HUES48 (cell line): Measurements from ENCODE around the gene KRTAP19-4.
"Not testable (repeated sequence)": the region's sequence is repeated elsewhere in the genome, so short reads cannot be mapped to it uniquely, and the experiment has no call there.

Experiments
- H3K27ac ChIP-seq: one replicate; pipeline ENCODE4 v1.7.0; 2013; ENCODE audit warnings: low read depth, low read length, inconsistent platforms
- H3K27me3 ChIP-seq: 2 replicates; pipeline ENCODE4 v1.6.1; 2013; ENCODE audit warnings: mild to moderate bottlenecking, low read length; ENCODE audit not compliant: control insufficient read depth, insufficient read depth
- H3K36me3 ChIP-seq: 2 replicates; pipeline ENCODE4 v1.6.1; 2013; ENCODE audit warnings: low read length; ENCODE audit not compliant: control insufficient read depth, insufficient read depth
- H3K4me1 ChIP-seq: 2 replicates; pipeline ENCODE4 v1.6.1; 2013; ENCODE audit warnings: mild to moderate bottlenecking, low read length; ENCODE audit not compliant: control insufficient read depth, insufficient read depth
- H3K4me3 ChIP-seq: 2 replicates; pipeline ENCODE4 v1.5.1; 2013; ENCODE audit warnings: mild to moderate bottlenecking, low read depth, low read length
- H3K9ac ChIP-seq: 2 replicates; pipeline ENCODE4 v1.6.1; 2013; ENCODE audit warnings: mild to moderate bottlenecking, low read depth, low read length, moderate library complexity
- H3K9me3 ChIP-seq: 2 replicates; pipeline ENCODE4 v1.6.1; 2013; ENCODE audit warnings: low read length; ENCODE audit not compliant: control insufficient read depth, insufficient read depth

KRTAP19-4 gene

GRCh38 chr21:30497065-30497464, at the start of gene KRTAP19-4:
Gene KRTAP19-4 (minus strand): TSS chr21:30497165. CDS start chr21:30497110, 55 bp downstream.
- no peak within 1 kb of the TSS for H3K27ac ChIP-seq
- no peaks in the 10 kb centered on the region for H3K9me3 ChIP-seq
- H3K9ac ChIP-seq, result no peak within 1 kb of the TSS
- H3K4me3 ChIP-seq, result no peak within 1 kb of the TSS
- H3K36me3 ChIP-seq, result no peaks in the 10 kb centered on the region
- peaks cover 4% of the 10 kb centered on the region; the same call in 1 of the 2 replicates for H3K4me1 ChIP-seq
- no peaks in the 10 kb centered on the region for H3K27me3 ChIP-seq

DNA sequence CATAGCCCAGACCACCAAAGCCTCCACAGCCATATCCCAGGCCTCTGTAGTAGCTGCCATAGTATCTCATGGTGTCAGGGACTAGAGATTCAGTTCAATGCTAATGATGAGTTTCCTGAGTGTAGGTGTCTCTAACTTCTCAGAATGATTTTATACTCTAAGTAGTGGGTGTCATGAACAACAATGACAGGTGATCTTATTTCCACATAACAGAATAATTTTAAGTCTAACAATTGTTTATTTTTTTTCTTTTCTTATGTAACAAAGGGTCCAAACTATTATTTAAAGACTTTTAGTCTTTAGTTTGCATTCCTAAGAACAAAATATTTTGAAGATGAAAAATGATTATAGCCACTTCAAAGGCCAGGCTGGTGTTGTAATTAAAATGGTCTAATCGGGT, 44.8 kb upstream of the KRTAP19-4 start, which contains the start of gene KRTAP19-6:
Gene KRTAP19-6, minus strand, starts transcription at position 101 of the 400 bp plus-strand sequence. Its CDS starts 31 bp downstream, at position 70.
- Histone ChIP-seq H3K9ac (no peak within 1 kb of the TSS), H3K4me3 (no peak within 1 kb of the TSS), H3K9me3 (no peaks in the 10 kb centered on the region), H3K4me1 (no peaks in the 10 kb centered on the region), H3K27me3 (no peaks in the 10 kb centered on the region), H3K27ac (no peak within 1 kb of the TSS), H3K36me3 (no peaks in the 10 kb centered on the region)

- Histone ChIP-seq H3K27me3 (no peaks in the 10 kb centered on the region), H3K4me3 (no peak overlapping the region), H3K9ac (no peak overlapping the region), H3K36me3 (no peaks in the 10 kb centered on the region), H3K4me1 (no peaks in the 10 kb centered on the region), H3K9me3 (no peaks in the 10 kb centered on the region; the same call in 1 of the 2 replicates), H3K27ac (no peak overlapping the region)
Observed at GRCh38 chr21:30518876-30519275, 21.9 kb upstream of the KRTAP19-4 start.

DNA sequence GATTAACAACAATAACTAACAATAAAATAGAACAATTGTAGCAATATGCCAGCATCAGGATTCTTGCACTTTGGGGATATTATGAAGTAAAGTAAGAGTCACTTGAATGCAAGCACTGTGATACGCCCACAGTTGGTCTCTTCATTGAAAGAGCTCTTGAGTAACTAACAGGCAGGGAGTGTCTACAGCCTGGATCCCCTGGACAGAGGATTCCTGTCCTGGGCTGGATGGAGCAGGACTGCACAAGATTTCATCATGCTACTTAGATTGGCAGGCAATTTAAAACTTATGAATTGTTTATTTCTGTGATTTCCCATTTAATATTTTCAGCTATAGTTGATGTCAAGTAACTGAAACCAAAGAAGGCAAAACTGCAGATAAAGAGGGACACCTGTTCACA, 18.7 kb upstream of the KRTAP19-4 start:
- H3K36me3 ChIP-seq, result no peaks in the 10 kb centered on the region
- H3K9ac ChIP-seq, result no peak overlapping the region
- H3K9me3 ChIP-seq, result no peaks in the 10 kb centered on the region; the same call in 1 of the 2 replicates
- H3K27ac ChIP-seq, result no peak overlapping the region
- no peaks in the 10 kb centered on the region for H3K4me1 ChIP-seq
- H3K27me3 ChIP-seq, result no peaks in the 10 kb centered on the region
- no peak overlapping the region for H3K4me3 ChIP-seq

GRCh38 chr21:30505621-30506205, 8.7 kb upstream of the KRTAP19-4 start:
- not testable (repeated sequence) for H3K9me3 ChIP-seq, H3K4me1 ChIP-seq, H3K4me3 ChIP-seq

DNA sequence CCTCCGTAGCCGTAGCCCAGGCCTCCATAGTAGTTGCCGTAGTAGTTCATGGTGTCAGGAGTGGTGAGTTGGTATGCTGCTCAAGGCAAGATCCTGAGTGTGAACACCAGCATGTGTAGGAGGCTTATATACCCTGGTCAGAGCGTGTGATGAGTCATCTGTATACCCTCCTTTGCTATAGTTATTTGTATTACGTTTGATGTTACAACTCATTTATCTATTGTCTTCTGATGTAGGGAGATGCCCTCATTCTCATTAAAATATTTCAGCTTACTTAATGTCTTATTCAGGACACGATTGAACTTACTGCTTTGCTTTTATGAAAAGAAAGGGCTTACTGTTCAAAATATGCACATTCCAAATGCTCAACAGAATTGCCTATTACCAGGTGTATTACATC, 5.1 kb upstream of the KRTAP19-4 start, which contains the start of gene KRTAP19-5:
Gene KRTAP19-5, minus strand, starts transcription at position 101 of the 400 bp plus-strand sequence. Its CDS starts 51 bp downstream, at position 50.
- H3K36me3 ChIP-seq, result no peaks in the 10 kb centered on the region
- H3K4me3 ChIP-seq, result no peak within 1 kb of the TSS
- no peaks in the 10 kb centered on the region for H3K27me3 ChIP-seq
- no peak within 1 kb of the TSS for H3K9ac ChIP-seq
- no peaks in the 10 kb centered on the region for H3K9me3 ChIP-seq
- no peak within 1 kb of the TSS for H3K27ac ChIP-seq
- H3K4me1 ChIP-seq, result peaks cover 4% of the 10 kb centered on the region; the same call in 1 of the 2 replicates

More at GRCh38 chr21:30505621-30506205, 8.7 kb upstream of the KRTAP19-4 start:
- H3K27me3 ChIP-seq, H3K9ac ChIP-seq, H3K27ac ChIP-seq, H3K36me3 ChIP-seq: not testable (repeated sequence)

DNA sequence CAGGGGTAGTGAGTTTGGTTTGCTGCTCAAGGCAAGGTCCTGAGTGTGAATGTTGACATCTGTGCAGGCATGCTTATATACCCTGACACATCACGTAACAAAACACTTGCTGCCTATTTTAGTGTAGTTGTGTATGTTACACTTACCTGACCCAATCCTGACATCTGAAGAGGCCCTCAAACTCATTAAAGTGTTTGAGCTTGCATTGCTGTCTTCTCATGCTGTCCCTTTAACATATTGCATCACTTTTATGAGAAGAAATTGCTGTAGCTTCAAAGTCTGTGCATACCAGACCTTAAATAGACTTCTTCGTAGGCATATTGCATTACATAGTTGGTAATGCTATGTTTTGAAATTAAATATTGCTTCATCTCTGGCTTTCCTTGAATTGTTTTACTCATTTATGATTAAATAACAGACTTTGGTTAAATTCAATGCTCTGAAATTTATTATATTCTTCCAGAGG, 5.0 kb downstream of the KRTAP19-4 start, which contains the start of gene KRTAP19-3:
Gene KRTAP19-3, minus strand, starts transcription at position 51 of the 466 bp plus-strand sequence. CDS start 56 bp downstream, outside the sequence.
- Histone ChIP-seq H3K4me1 (no peaks in the 10 kb centered on the region), H3K4me3 (no peak within 1 kb of the TSS), H3K9ac (no peak within 1 kb of the TSS), H3K36me3 (no peaks in the 10 kb centered on the region), H3K27ac (no peak within 1 kb of the TSS), H3K27me3 (no peaks in the 10 kb centered on the region), H3K9me3 (peaks cover 13% of the 10 kb centered on the region)

GRCh38 chr21:30487336-30487735, 9.6 kb downstream of the KRTAP19-4 start, which contains the start of gene KRTAP19-2:
Gene KRTAP19-2 (minus strand): TSS chr21:30487436. CDS start chr21:30487348, 88 bp downstream.
- no peak within 1 kb of the TSS for H3K9ac ChIP-seq
- H3K4me1 ChIP-seq, result no peaks in the 10 kb centered on the region
- no peak within 1 kb of the TSS for H3K27ac ChIP-seq
- no peaks in the 10 kb centered on the region for H3K36me3 ChIP-seq
- no peaks in the 10 kb centered on the region for H3K27me3 ChIP-seq
- H3K4me3 ChIP-seq, result no peak within 1 kb of the TSS; the same call in 1 of the 2 replicates
- peaks cover 35% of the 10 kb centered on the region for H3K9me3 ChIP-seq

- Histone ChIP-seq H3K27ac (no peak overlapping the region), H3K9ac (no peak overlapping the region), H3K4me3 (no peak overlapping the region), H3K9me3 (peaks cover 35% of the 10 kb centered on the region), H3K36me3 (no peaks in the 10 kb centered on the region), H3K4me1 (no peaks in the 10 kb centered on the region), H3K27me3 (no peaks in the 10 kb centered on the region)
Observed at GRCh38 chr21:30486180-30486579, 10.8 kb downstream of the KRTAP19-4 start.

GRCh38 chr21:30482130-30482529, 14.8 kb downstream of the KRTAP19-4 start:
- no peak overlapping the region for H3K4me3 ChIP-seq
- H3K27me3 ChIP-seq, result no peaks in the 10 kb centered on the region
- no peaks in the 10 kb centered on the region for H3K36me3 ChIP-seq
- no peak overlapping the region for H3K9ac ChIP-seq
- H3K4me1 ChIP-seq, result no peaks in the 10 kb centered on the region
- no peak overlapping the region for H3K27ac ChIP-seq
- peaks cover 23% of the 10 kb centered on the region for H3K9me3 ChIP-seq

- no peak within 1 kb of the TSS for H3K4me3 ChIP-seq
Observed at GRCh38 chr21:30480145-30480544, 16.8 kb downstream of the KRTAP19-4 start, which contains the start of gene KRTAP19-1. Gene KRTAP19-1 (minus strand): TSS chr21:30480367. CDS start chr21:30480317, 50 bp downstream.

More at GRCh38 chr21:30480145-30480544, 16.8 kb downstream of the KRTAP19-4 start, which contains the start of gene KRTAP19-1:
- no peak within 1 kb of the TSS for H3K27ac ChIP-seq
- peaks cover 6% of the 10 kb centered on the region; the same call in 1 of the 2 replicates for H3K9me3 ChIP-seq
- H3K4me1 ChIP-seq, result no peaks in the 10 kb centered on the region
- H3K36me3 ChIP-seq, result no peaks in the 10 kb centered on the region
- H3K27me3 ChIP-seq, result no peaks in the 10 kb centered on the region
- no peak within 1 kb of the TSS for H3K9ac ChIP-seq
